OCI-LY1 (cell line): ENCODE measurements around the gene TLR3.

Source experiments
- CTCF ChIP-seq: fragments of 200-600 bp; sonication (generic), shearing (Covaris generic); IDR thresholded peaks from 2 replicates; pipeline ENCODE4 v1.5.1; 2017; ENCODE audit warnings: mild to moderate bottlenecking, antibody characterized with exemption, low read length, moderate library complexity, mixed read lengths
- EZH2 ChIP-seq: fragments of 200-600 bp; sonication (generic), shearing (Covaris generic); IDR thresholded peaks from 2 replicates; pipeline ENCODE4 v1.8.0; 2017; ENCODE audit warnings: borderline replicate concordance, mixed run types, mild to moderate bottlenecking, antibody characterized with exemption, low read length, moderate library complexity, mixed read lengths

- TF ChIP-seq CTCF, result peak; percentile 71
- no peak for TF ChIP-seq EZH2
Measured at GRCh38 chr4:186021461-186022167, 47.3 kb upstream of the TLR3 start.
